ENCODE data around the gene SPSB2.
"Not testable (repeated sequence)": the region's sequence is repeated elsewhere in the genome, so short reads cannot be mapped to it uniquely, and the experiment has no call there.

SPSB2 gene

GRCh38 chr12:6899837-6900519 is 26.9 kb upstream of the SPSB2 start:
- no peak for DNase-seq

- DNase-seq, result no peak
Observed at GRCh38 chr12:6899427-6899826, 26.3 kb upstream of the SPSB2 start.

- no peak for DNase-seq
Observed at GRCh38 chr12:6896846-6897435, 23.8 kb upstream of the SPSB2 start.

GRCh38 chr12:6894321-6894720 is 21.2 kb upstream of the SPSB2 start:
- no peak for DNase-seq

GRCh38 chr12:6892683-6893082 is 19.6 kb upstream of the SPSB2 start:
- DNase-seq, result not testable (repeated sequence)

GRCh38 chr12:6891646-6892001 is 18.5 kb upstream of the SPSB2 start:
- no peak for DNase-seq

- peak; percentile 100 for DNase-seq
Observed at GRCh38 chr12:6890789-6891645, 17.9 kb upstream of the SPSB2 start.

- DNase-seq, result not testable (repeated sequence)
Observed at GRCh38 chr12:6889775-6890573, 16.9 kb upstream of the SPSB2 start.

- DNase-seq, result not testable (repeated sequence)
Observed at GRCh38 chr12:6888794-6889193, 15.7 kb upstream of the SPSB2 start.

GRCh38 chr12:6888360-6888759 is 15.3 kb upstream of the SPSB2 start:
- DNase-seq, result no peak

- DNase-seq, result no peak
Observed at GRCh38 chr12:6887460-6887859, 14.4 kb upstream of the SPSB2 start.

GRCh38 chr12:6886206-6886999 is 13.3 kb upstream of the SPSB2 start:
- not testable (repeated sequence) for DNase-seq

GRCh38 chr12:6884539-6884938 is 11.4 kb upstream of the SPSB2 start:
- DNase-seq, result no peak

- DNase-seq, result no peak
Observed at GRCh38 chr12:6883683-6884082, 10.6 kb upstream of the SPSB2 start.

- DNase-seq, result no peak
Observed at GRCh38 chr12:6883252-6883651, 10.1 kb upstream of the SPSB2 start.

- DNase-seq, result not testable (repeated sequence)
Observed at GRCh38 chr12:6879824-6880223, 6.7 kb upstream of the SPSB2 start.

GRCh38 chr12:6874015-6874368 is 889 bp upstream of the SPSB2 start:
- DNase-seq, result not testable (repeated sequence)

- DNase-seq, result peak; percentile 90
Observed at GRCh38 chr12:6872073-6873048, 742 bp downstream of the SPSB2 start.

GRCh38 chr12:6871052-6871957 is 1.8 kb downstream of the SPSB2 start:
- peak; percentile 49 for DNase-seq

- not testable (repeated sequence) for DNase-seq
Observed at GRCh38 chr12:6870304-6870703, 2.8 kb downstream of the SPSB2 start.
